ENCODE data around the gene FABP1. TPM values are rescaled to one million over a fixed set of nuclear protein-coding genes. Genes with fewer than 3 reads are reported as not detected.

FABP1 gene
- total and polyA plus RNA-seq, 2 of the 8 experiments (the other 6 are each of a cell fraction or from before 2014, with no cell fraction given): 0.09 TPM; not detected in 1

DNA sequence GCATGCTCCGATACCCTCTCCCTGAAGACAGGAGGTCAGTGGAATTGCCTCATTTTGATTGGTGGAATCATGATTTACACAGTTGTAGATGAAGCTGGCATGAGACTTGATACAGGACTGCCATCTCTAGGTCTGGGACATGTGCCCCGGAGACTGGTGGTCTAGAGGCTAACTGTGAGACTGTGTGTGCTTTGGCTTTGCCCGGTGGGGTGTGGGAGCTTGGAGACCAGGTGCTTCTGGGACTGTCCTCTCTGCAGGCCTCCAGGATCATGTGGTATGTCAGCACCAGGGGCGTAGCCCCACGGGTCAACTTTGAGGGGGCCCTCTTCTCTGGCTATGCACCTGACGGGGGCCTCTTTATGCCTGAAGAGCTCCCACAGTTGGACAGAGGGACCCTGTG is 45.0 kb upstream of the FABP1 start:
- Histone ChIP-seq H2BK120ac (replicated peaks; ENCODE audit: low read depth, low read length) (no peak overlapping the region), H4K5ac (ENCODE audit: insufficient read length, low read depth, low read length) (no peak overlapping the region), H3K27ac (ENCODE audit: low read depth, low read length) (no peak overlapping the region), H3K27me3 (replicated peaks in 1 of 4; ENCODE audit: control insufficient read depth in 3 of 4, extremely low read depth in 1 of 4, insufficient read depth in 3 of 4, low read length in 3 of 4) (0 out of 7 replicates have a peak, but pooled peaks cover 0 to 2% (median 0%) of the 10 kb centered on the region in 4 experiments), H3K9ac (replicated peaks in 1 of 4; ENCODE audit: extremely low read depth in 1 of 4, low read depth in 3 of 4, low read length in 3 of 4) (no peak overlapping the region), H3K4me1 (replicated peaks in 1 of 4; ENCODE audit: control insufficient read depth in 3 of 4, insufficient read depth in 4 of 4, low read length in 3 of 4) (peaks cover 0 to 4% (median 1%) of the 10 kb centered on the region in 4 experiments; a peak in 4 of 7 replicates), H3K4me2 (ENCODE audit: insufficient read depth in 1 of 2, low read depth in 2 of 2, low read length in 2 of 2) (no peak overlapping the region), H3K79me1 (ENCODE audit: low read depth, low read length) (no peaks in the 10 kb centered on the region), H3K36me3 (ENCODE audit: control insufficient read depth in 2 of 4, insufficient read depth in 4 of 4, low read length in 3 of 4) (no peaks in the 10 kb centered on the region; a peak in 1 of 8 replicates), H3K18ac (ENCODE audit: extremely low read depth, low read length) (no peak overlapping the region), H2AFZ (ENCODE audit: low read length) (no peak overlapping the region), H2AK5ac (ENCODE audit: low read depth, low read length) (no peak overlapping the region), H2BK12ac (ENCODE audit: low read depth, low read length) (no peak overlapping the region), H3K14ac (ENCODE audit: insufficient read length) (no peak overlapping the region), H2BK20ac (ENCODE audit: low read length) (no peak overlapping the region), H3K79me2 (ENCODE audit: control insufficient read depth in 1 of 2, insufficient read depth in 2 of 2, low read length in 2 of 2) (no peaks in the 10 kb centered on the region; a peak in 1 of 4 replicates), H4K8ac (ENCODE audit: extremely low read depth, insufficient read depth, low read length) (no peak overlapping the region; the same call in 1 of the 2 replicates), H3K56ac (replicated peaks; ENCODE audit: insufficient read length, low read depth, low read length) (no peak overlapping the region), H2BK5ac (ENCODE audit: low read depth, low read length) (no peak overlapping the region), H4K91ac (replicated peaks; ENCODE audit: insufficient read length, low read length) (peak overlapping the region; percentile 7), H3K9me3 (ENCODE audit: insufficient read depth in 2 of 2, low read depth in 1 of 2, low read length in 1 of 2) (no peaks in the 10 kb centered on the region), H3K4me3 (ENCODE audit: extremely low read depth in 1 of 4, insufficient read depth in 2 of 4, low read depth in 3 of 4, low read length in 4 of 4) (no peak overlapping the region), H3K23ac (ENCODE audit: insufficient read length) (no peak overlapping the region), H4K20me1 (replicated peaks in 1 of 2; ENCODE audit: control insufficient read depth in 1 of 2, insufficient read depth in 2 of 2, low read length in 2 of 2) (no peaks in the 10 kb centered on the region), H3K23me2 (ENCODE audit: low read depth, low read length) (no peaks in the 10 kb centered on the region; the same call in 1 of the 2 replicates), H3K4ac (replicated peaks; ENCODE audit: insufficient read length, low read depth, low read length) (no peak overlapping the region), H2BK15ac (ENCODE audit: low read length) (no peak overlapping the region)
- ChIA-PET CTCF (ENCODE audit: partially characterized antibody) (interaction anchor here (0.8 to 2.5 kb wide), 5 partner anchors 18 to 171 kb away, joined by 3 to 10 read pairs (median 3); no protein-coding TSS in a partner anchor), POLR2A (ENCODE audit: partially characterized antibody) (interaction anchor here (1.4 to 2.4 kb wide), 2 partner anchors 118 to 156 kb away, joined by 4 to 9 read pairs; partner anchors contain the start of gene RNU2-63P)
- DNase-seq (ENCODE audit: low read depth in 1 of 2, low spot score in 2 of 2) (peak in 1 of 2 experiments; percentile 29), FAIRE-seq (no peak)
- WGBS, 2 experiments (ENCODE audit: extremely low coverage in 1 of 2, insufficient coverage in 1 of 2, insufficient read length in 1 of 2, insufficient replicate concordance in 2 of 2, low coverage in 1 of 2, low lambda C conversion rate in 2 of 2, missing lambda C conversion rate in 1 of 2): 95% methylated on average over 6 of the region's 6 CpGs; no CpG with 5 or more reads in 1 of the 2 experiments
- TF ChIP-seq MAX (IDR thresholded peaks at IDR 0.05) (no peak), SIRT6 (IDR thresholded peaks at IDR 0.05; ENCODE audit: low read length) (no peak), GTF2F1 (IDR thresholded peaks at IDR 0.05; ENCODE audit: borderline replicate concordance, low read depth, low read length) (no peak), CREB1 (IDR thresholded peaks at IDR 0.05) (no peak), JUND (IDR thresholded peaks at IDR 0.05; ENCODE audit: low read length) (no peak), YY1 (IDR thresholded peaks at IDR 0.05; ENCODE audit: low read depth, low read length) (no peak), TBP (IDR thresholded peaks at IDR 0.05; ENCODE audit: low read depth, low read length) (no peak), JUN (IDR thresholded peaks at IDR 0.05; ENCODE audit: low read depth, low read length) (no peak), CTBP2 (IDR thresholded peaks at IDR 0.05; ENCODE audit: borderline replicate concordance, insufficient read depth, insufficient read length, low read length) (no peak), POLR2AphosphoS5 (IDR thresholded peaks at IDR 0.05; ENCODE audit: low read depth, low read length) (no peak)
- TF ChIP-seq, protein P1, sequence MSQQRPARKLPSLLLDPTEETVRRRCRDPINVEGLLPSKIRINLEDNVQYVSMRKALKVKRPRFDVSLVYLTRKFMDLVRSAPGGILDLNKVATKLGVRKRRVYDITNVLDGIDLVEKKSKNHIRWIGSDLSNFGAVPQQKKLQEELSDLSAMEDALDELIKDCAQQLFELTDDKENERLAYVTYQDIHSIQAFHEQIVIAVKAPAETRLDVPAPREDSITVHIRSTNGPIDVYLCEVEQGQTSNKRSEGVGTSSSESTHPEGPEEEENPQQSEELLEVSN (IDR thresholded peaks at IDR 0.05): no peak

Data from H1 (cell line).